Uterus (tissue), 4 donors: ENCODE data around the gene MOB2. TPM values are rescaled to one million over a fixed set of nuclear protein-coding genes. Genes with fewer than 3 reads are reported as not detected.
A peak's percentile ranks its signal among the peaks of the same experiment; 100 is the strongest.
"Not testable (repeated sequence)": the region's sequence is repeated elsewhere in the genome, so short reads cannot be mapped to it uniquely, and the experiment has no call there.

Experiments
- DNase-seq, 2 donors: peaks; one replicate each; pipeline ENCODE4 v3.0.0-alpha.2; 2019 to 2020
- H3K27ac ChIP-seq, 2 donors: fragments of 200-600 bp; sonication (generic); 1 replicate in 1 of 2; 2 replicates in 1 of 2; pipeline ENCODE4 v1.5.1; 2016 to 2018
- H3K27me3 ChIP-seq, 2 donors: fragments of 200-600 bp; sonication (generic); one replicate each; pipeline ENCODE4 v1.5.1; 2018 to 2019; ENCODE audit warnings: control low read depth in 1 of 2
- H3K36me3 ChIP-seq, 2 donors: fragments of 200-600 bp; sonication (generic); one replicate each; pipeline ENCODE4 v1.5.1; 2019; ENCODE audit warnings: control low read depth in 1 of 2
- H3K4me1 ChIP-seq, 2 donors: fragments of 200-600 bp; sonication (generic); one replicate each; pipeline ENCODE4 v1.5.1; 2018 to 2019; ENCODE audit warnings: control low read depth in 1 of 2
- H3K4me3 ChIP-seq, 2 donors: fragments of 200-600 bp; sonication (generic); 1 replicate in 1 of 2; 2 replicates in 1 of 2; pipeline ENCODE4 v1.5.1; 2018 to 2019; ENCODE audit warnings: mild to moderate bottlenecking in 1 of 2
- H3K9me3 ChIP-seq, 2 donors: fragments of 200-600 bp; sonication (generic); one replicate each; pipeline ENCODE4 v1.5.1; 2019; ENCODE audit warnings: control low read depth in 1 of 2
- POLR2A ChIP-seq, 2 donors: fragments of 450-650 bp; IDR thresholded peaks; one replicate each; pipeline ENCODE4 v1.6.1; 2016; ENCODE audit warnings: antibody characterized with exemption in 2 of 2, mild to moderate bottlenecking in 1 of 2, moderate library complexity in 1 of 2
- intact Hi-C: fragments of 100-400 bp; cut with DNase I; formaldehyde crosslinking; loops from one replicate; pipeline ENCODE4 v1.15.1; 2023; ENCODE audit warnings: low total_unique reads
- total RNA-seq, 4 donors: library from RNA; depleted of rRNA in 3 of 4; stranded (reverse); fragments of >200 nt in 3 of 4; gene quantifications; one replicate each; pipeline versions ENCODE4 v1.1.0 to v1.2.4, GENCODE V29; 2014 to 2023
- TF ChIP-seq, protein P1 (sequence below), 4 experiments: fragments of 200-600 bp in 2 of 4; fragments of 450-650 bp in 2 of 4; sonication (generic) in 2 of 4; IDR thresholded peaks; one replicate each; pipeline ENCODE4 v1.5.1; 2016 to 2019; ENCODE audit warnings: antibody characterized with exemption in 4 of 4, mild to moderate bottlenecking in 2 of 4, moderate library complexity in 1 of 4
- donor health status: DM: yes; HTN: yes; CAD: no.

MOB2 gene
- total RNA-seq, 4 donors from 2014 or later: 17.1 to 72.6 (median 23.6) TPM

DNA sequence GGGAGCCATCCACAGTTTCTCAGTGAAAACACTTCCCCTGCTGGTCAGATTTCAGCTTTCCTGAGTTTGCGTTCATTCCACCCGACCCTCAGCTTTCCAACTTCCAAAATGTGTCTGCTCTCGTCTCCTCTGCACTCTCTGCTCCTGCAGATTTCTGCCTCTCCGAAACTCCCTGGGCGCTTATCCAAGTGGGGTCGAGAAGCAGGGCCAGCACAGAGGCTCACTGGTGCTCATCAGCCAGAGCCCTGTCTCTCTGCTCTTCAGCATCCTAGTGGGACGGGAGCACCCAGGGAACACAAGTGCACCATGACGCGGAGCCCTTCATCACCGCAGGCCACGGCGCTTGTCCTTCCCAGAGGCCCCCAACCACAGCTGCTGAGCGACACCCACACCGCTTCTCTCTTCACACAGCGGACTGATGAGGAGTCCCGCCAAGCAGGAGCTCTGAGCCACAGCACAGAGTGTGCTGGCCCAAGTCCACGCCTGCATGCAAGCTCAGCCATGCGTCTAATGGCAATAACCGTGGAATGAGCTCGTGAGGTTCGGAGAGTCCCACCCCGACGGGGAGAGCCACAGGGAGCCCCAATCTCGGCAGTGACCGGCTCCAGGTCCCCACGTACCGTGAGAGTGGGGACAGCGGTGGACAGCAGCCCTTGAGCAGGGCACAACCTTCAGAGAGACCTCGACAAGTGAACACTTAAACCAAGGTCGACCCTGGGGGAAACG is 27.9 kb upstream of the MOB2 start:
- Histone ChIP-seq H3K9me3 (no peaks in the 10 kb centered on the region), H3K4me1 (peaks cover 9 to 23% of the 10 kb centered on the region in 2 donors), H3K27me3 (no peaks in the 10 kb centered on the region), H3K36me3 (no peaks in the 10 kb centered on the region), H3K4me3 (no peak overlapping the region), H3K27ac (no peak overlapping the region)
- TF ChIP-seq, protein P1, sequence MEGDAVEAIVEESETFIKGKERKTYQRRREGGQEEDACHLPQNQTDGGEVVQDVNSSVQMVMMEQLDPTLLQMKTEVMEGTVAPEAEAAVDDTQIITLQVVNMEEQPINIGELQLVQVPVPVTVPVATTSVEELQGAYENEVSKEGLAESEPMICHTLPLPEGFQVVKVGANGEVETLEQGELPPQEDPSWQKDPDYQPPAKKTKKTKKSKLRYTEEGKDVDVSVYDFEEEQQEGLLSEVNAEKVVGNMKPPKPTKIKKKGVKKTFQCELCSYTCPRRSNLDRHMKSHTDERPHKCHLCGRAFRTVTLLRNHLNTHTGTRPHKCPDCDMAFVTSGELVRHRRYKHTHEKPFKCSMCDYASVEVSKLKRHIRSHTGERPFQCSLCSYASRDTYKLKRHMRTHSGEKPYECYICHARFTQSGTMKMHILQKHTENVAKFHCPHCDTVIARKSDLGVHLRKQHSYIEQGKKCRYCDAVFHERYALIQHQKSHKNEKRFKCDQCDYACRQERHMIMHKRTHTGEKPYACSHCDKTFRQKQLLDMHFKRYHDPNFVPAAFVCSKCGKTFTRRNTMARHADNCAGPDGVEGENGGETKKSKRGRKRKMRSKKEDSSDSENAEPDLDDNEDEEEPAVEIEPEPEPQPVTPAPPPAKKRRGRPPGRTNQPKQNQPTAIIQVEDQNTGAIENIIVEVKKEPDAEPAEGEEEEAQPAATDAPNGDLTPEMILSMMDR (IDR thresholded peaks at IDR 0.05): no peak
- no peak for TF ChIP-seq POLR2A (IDR thresholded peaks at IDR 0.05)
- peak in 1 of 2 donors; percentile 61 for DNase-seq
- intact Hi-C loops: loop anchor here (2.0 to 10.0 kb wide), 2 partner anchors 58 to 310 kb away; no protein-coding TSS in a partner anchor

DNA sequence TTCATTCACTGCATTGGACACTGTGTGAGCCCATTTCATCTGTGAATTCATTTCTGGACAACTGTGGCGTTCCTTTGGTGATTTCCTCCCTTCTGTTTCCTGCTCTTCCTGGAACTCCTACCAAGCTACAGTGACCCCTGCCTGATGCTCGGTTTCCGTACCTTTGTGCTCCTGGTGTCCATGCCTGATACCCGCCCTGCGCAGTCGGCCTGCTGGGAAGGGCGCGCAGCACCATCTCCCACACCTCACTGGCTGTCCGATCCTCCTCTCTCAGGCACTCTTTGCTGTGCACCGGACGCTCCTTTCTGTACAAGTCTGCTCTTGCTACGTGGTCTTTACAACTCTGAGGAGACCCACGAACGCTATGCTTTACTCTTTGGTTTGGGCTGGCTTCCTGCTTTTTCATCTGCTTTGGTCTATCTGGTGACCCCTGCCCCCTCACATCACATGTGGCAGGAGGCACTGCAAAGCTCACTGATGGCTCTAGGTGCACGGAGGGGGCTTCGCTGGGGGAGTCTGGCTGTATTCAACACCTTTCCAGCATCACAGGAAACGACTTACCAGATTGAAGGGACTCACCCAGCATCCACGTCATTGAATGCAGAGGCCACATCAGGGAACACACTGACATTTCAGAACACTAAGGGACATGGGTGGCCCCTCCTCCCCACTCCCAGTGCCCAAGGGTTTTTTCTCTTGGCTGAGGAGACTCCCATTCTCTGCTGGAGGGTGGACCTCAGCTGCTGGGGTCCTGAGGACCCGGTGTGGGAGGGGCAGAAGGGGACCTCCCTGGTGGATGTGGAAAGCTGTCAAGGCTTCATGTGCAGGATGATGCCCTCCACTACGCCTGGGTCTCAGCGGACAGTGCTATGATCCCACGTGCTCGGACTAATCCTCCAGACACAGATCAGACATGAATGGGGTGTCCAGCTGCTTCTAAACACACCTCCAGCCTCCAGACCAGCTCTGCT is 27.0 kb upstream of the MOB2 start:
- intact Hi-C loops: loop anchor here (2.0 to 10.0 kb wide), 2 partner anchors 57 to 309 kb away; no protein-coding TSS in a partner anchor
- H3K27me3 ChIP-seq: no peaks in the 10 kb centered on the region
- no peak overlapping the region for H3K27ac ChIP-seq
- DNase-seq: no peak
- H3K9me3 ChIP-seq: no peaks in the 10 kb centered on the region
- H3K36me3 ChIP-seq: no peaks in the 10 kb centered on the region
- H3K4me3 ChIP-seq: no peak overlapping the region
- TF ChIP-seq POLR2A (IDR thresholded peaks at IDR 0.05): no peak
- TF ChIP-seq, protein P1 (IDR thresholded peaks at IDR 0.05): no peak
- H3K4me1 ChIP-seq: peaks cover 9 to 23% of the 10 kb centered on the region in 2 donors

- intact Hi-C loops: loop anchor here (10.0 kb wide), 1 partner anchor 308 kb away; no protein-coding TSS in a partner anchor
- not testable (repeated sequence) for H3K27ac ChIP-seq, H3K9me3 ChIP-seq, H3K4me3 ChIP-seq, H3K27me3 ChIP-seq, H3K36me3 ChIP-seq, DNase-seq
- H3K4me1 ChIP-seq: peaks cover 9 to 23% of the 10 kb centered on the region in 2 donors
Observed at GRCh38 chr11:1512531-1513258, 26.1 kb upstream of the MOB2 start.

DNA sequence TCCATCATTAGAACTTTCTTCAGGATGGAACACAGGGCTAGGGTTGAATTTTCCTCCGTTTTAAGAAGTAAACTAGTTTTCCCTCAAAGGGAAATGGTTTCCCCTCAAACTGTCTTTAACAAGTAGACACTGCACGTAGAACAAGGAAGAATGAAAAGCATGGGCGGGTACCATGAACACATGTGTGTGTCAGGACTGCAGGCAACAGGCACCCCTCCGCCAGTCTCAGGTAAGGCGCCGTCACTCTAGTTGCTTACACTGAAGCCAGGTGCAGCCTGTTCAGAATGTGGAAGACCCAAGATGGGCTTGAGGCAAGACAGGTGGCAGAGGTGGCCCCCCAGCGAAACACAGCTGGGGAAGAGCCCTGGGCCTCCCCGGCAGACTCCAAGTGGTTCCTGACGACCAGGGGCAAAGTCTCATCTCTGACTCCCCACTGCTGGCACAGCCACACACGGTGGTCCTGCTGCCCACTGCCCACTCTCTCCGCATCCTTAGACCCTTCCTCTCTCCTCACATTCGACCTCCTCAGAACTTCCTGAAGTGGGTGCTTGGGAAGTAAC is 25.4 kb upstream of the MOB2 start:
- TF ChIP-seq, protein P1 (IDR thresholded peaks at IDR 0.05): no peak
- TF ChIP-seq POLR2A (IDR thresholded peaks at IDR 0.05): no peak
- Histone ChIP-seq H3K9me3 (no peaks in the 10 kb centered on the region), H3K27me3 (no peaks in the 10 kb centered on the region), H3K27ac (no peak overlapping the region), H3K4me3 (no peak overlapping the region), H3K4me1 (peaks cover 9 to 23% of the 10 kb centered on the region in 2 donors), H3K36me3 (no peaks in the 10 kb centered on the region)
- intact Hi-C loops: loop anchor here (10.0 kb wide), 1 partner anchor 307 kb away; no protein-coding TSS in a partner anchor
- no peak for DNase-seq

GRCh38 chr11:1510928-1511327 is 24.3 kb upstream of the MOB2 start:
- Histone ChIP-seq H3K27me3 (no peaks in the 10 kb centered on the region), H3K36me3 (no peaks in the 10 kb centered on the region), H3K4me1 (peaks cover 9 to 21% of the 10 kb centered on the region in 2 donors), H3K4me3 (no peak overlapping the region), H3K9me3 (no peaks in the 10 kb centered on the region), H3K27ac (no peak overlapping the region)
- intact Hi-C loops: loop anchor here (10.0 kb wide), 1 partner anchor 306 kb away; no protein-coding TSS in a partner anchor
- TF ChIP-seq, protein P1 (IDR thresholded peaks at IDR 0.05): no peak
- no peak for TF ChIP-seq POLR2A (IDR thresholded peaks at IDR 0.05)
- no peak for DNase-seq

DNA sequence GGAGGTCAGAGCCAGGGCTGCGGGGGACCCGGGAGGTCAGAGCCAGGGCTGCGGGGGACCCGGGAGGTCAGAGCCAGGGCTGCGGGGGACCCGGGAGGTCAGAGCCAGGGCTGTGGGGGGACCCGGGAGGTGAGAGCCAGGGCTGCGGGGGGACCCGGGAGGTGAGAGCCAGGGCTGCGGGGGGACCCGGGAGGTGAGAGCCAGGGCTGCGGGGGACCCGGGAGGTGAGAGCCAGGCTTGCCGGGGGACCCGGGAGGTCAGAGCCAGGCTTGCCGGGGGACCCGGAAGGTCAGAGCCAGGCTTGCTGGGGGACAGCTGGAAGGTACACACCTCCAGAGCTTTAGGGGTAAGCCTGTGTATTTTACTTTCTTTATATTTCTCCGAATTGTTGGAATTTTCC is 23.8 kb upstream of the MOB2 start:
- H3K9me3 ChIP-seq, H3K4me3 ChIP-seq: not testable (repeated sequence)
- H3K4me1 ChIP-seq: peaks cover 4 to 16% of the 10 kb centered on the region in 2 donors

More for the DNA sequence above, 23.8 kb upstream of the MOB2 start:
- not testable (repeated sequence) for H3K27me3 ChIP-seq, H3K27ac ChIP-seq, DNase-seq, H3K36me3 ChIP-seq
- intact Hi-C loops: loop anchor here (10.0 kb wide), 1 partner anchor 306 kb away; no protein-coding TSS in a partner anchor
